DLD1 (cell line): Measurements from ENCODE around the gene TK1.
"Not testable (repeated sequence)": the region's sequence is repeated elsewhere in the genome, so short reads cannot be mapped to it uniquely, and the experiment has no call there.

Experiments used
- in situ Hi-C: cut with HindIII; loops from 2 replicates; pipeline ENCODE4 v1.10.0; 2017; ENCODE audit warnings: low sequenced_read_pairs

The TK1 gene

GRCh38 chr17:78154903-78155811 lies 31.7 kb downstream of the TK1 start:
- in situ Hi-C loops = no loop called here

GRCh38 chr17:78151514-78152008 lies 35.3 kb downstream of the TK1 start:
- in situ Hi-C loops = no loop called here

GRCh38 chr17:78148286-78149016 lies 38.4 kb downstream of the TK1 start:
- in situ Hi-C loops = no loop called here

- in situ Hi-C loops = no loop called here
These were observed 39.4 kb downstream of the TK1 start for GRCh38 chr17:78147315-78147998.

- in situ Hi-C loops = no loop called here
These were observed 40.0 kb downstream of the TK1 start for GRCh38 chr17:78146881-78147280.

- in situ Hi-C loops = no loop called here
These were observed 40.4 kb downstream of the TK1 start for GRCh38 chr17:78146471-78146869.

- in situ Hi-C loops = no loop called here
These were observed 41.9 kb downstream of the TK1 start for GRCh38 chr17:78144736-78145641.

GRCh38 chr17:78144147-78144719 lies 42.6 kb downstream of the TK1 start:
- in situ Hi-C loops = no loop called here

GRCh38 chr17:78143214-78144146 lies 43.4 kb downstream of the TK1 start:
- in situ Hi-C loops = no loop called here

GRCh38 chr17:78142119-78142861 lies 44.6 kb downstream of the TK1 start:
- in situ Hi-C loops = no loop called here

- in situ Hi-C loops = no loop called here
These were observed 45.3 kb downstream of the TK1 start for GRCh38 chr17:78141437-78142118.

- in situ Hi-C loops = no loop called here
These were observed 46.4 kb downstream of the TK1 start for GRCh38 chr17:78140169-78141051.

- in situ Hi-C loops = not testable (repeated sequence)
These were observed 47.0 kb downstream of the TK1 start for GRCh38 chr17:78139861-78140168.

GRCh38 chr17:78138204-78139060 lies 48.4 kb downstream of the TK1 start:
- in situ Hi-C loops = no loop called here

- in situ Hi-C loops = no loop called here
These were observed 49.3 kb downstream of the TK1 start for GRCh38 chr17:78137392-78138203.
